GM10847 (cell line): Measurements from ENCODE around the gene LMX1B.

Source experiments
- POLR2A ChIP-seq: IDR thresholded peaks from 2 replicates; pipeline ENCODE4 v1.6.1; 2011; ENCODE audit not compliant: insufficient read length; ENCODE audit errors: extremely low read depth

Gene LMX1B

GRCh38 chr9:126621061-126621918, 7.6 kb downstream of the LMX1B start:
- TF ChIP-seq POLR2A = no peak

GRCh38 chr9:126621919-126622735, 8.4 kb downstream of the LMX1B start:
- no peak for TF ChIP-seq POLR2A

- TF ChIP-seq POLR2A = no peak
These were observed 9.6 kb downstream of the LMX1B start for GRCh38 chr9:126623314-126623666.

GRCh38 chr9:126623667-126624478, 10.1 kb downstream of the LMX1B start:
- no peak for TF ChIP-seq POLR2A

- no peak for TF ChIP-seq POLR2A
These were observed 10.7 kb downstream of the LMX1B start for GRCh38 chr9:126624479-126624826.

- TF ChIP-seq POLR2A = no peak
These were observed 11.2 kb downstream of the LMX1B start for GRCh38 chr9:126624912-126625311.

GRCh38 chr9:126625329-126626126, 11.8 kb downstream of the LMX1B start:
- TF ChIP-seq POLR2A = no peak

GRCh38 chr9:126626127-126626925, 12.6 kb downstream of the LMX1B start:
- no peak for TF ChIP-seq POLR2A

- TF ChIP-seq POLR2A = no peak
These were observed 13.2 kb downstream of the LMX1B start for GRCh38 chr9:126626926-126627233.

GRCh38 chr9:126628146-126628545, 14.4 kb downstream of the LMX1B start:
- no peak for TF ChIP-seq POLR2A

GRCh38 chr9:126628969-126629674, 15.4 kb downstream of the LMX1B start:
- no peak for TF ChIP-seq POLR2A

- no peak for TF ChIP-seq POLR2A
These were observed 16.9 kb downstream of the LMX1B start for GRCh38 chr9:126630458-126631237.

GRCh38 chr9:126631254-126631653, 17.5 kb downstream of the LMX1B start:
- TF ChIP-seq POLR2A = no peak
